HG03280 (cell line): ENCODE measurements around the gene PAX2.
"Not testable (repeated sequence)": the region's sequence is repeated elsewhere in the genome, so short reads cannot be mapped to it uniquely, and the experiment has no call there.

Experiments
- ATAC-seq: cut with Tn5 transposase; IDR thresholded peaks from one replicate; pipeline ENCODE4 v1.9.1; 2021; ENCODE audit warnings: mild to moderate bottlenecking, moderate library complexity; ENCODE audit not compliant: unreplicated experiment

The PAX2 gene

GRCh38 chr10:100744987-100745881 lies at the start of gene PAX2:
Gene PAX2, plus strand, starts transcription at chr10:100745582. Its CDS starts 679 bp downstream, at chr10:100746261.
- no peak for ATAC-seq

- no peak for ATAC-seq
These were observed 48.9 kb upstream of the PAX2 start for GRCh38 chr10:100696477-100696901.

- no peak for ATAC-seq
These were observed 48.3 kb upstream of the PAX2 start for GRCh38 chr10:100697070-100697469.

GRCh38 chr10:100697631-100698030 lies 47.8 kb upstream of the PAX2 start:
- no peak for ATAC-seq

- ATAC-seq: not testable (repeated sequence)
These were observed 43.7 kb upstream of the PAX2 start for GRCh38 chr10:100701704-100702103.

- no peak for ATAC-seq
These were observed 40.2 kb upstream of the PAX2 start for GRCh38 chr10:100705139-100705538.

- ATAC-seq: no peak
These were observed 38.0 kb upstream of the PAX2 start for GRCh38 chr10:100707261-100707848.

GRCh38 chr10:100709146-100710082 lies 36.0 kb upstream of the PAX2 start:
- no peak for ATAC-seq

GRCh38 chr10:100710151-100710871 lies 35.1 kb upstream of the PAX2 start:
- ATAC-seq: no peak

GRCh38 chr10:100713049-100713858 lies 32.1 kb upstream of the PAX2 start:
- no peak for ATAC-seq

- no peak for ATAC-seq
These were observed 31.4 kb upstream of the PAX2 start for GRCh38 chr10:100713859-100714565.

- no peak for ATAC-seq
These were observed 30.8 kb upstream of the PAX2 start for GRCh38 chr10:100714566-100714950.

GRCh38 chr10:100715101-100715444 lies 30.3 kb upstream of the PAX2 start:
- no peak for ATAC-seq

- ATAC-seq: no peak
These were observed 29.7 kb upstream of the PAX2 start for GRCh38 chr10:100715445-100716385.

GRCh38 chr10:100717166-100717565 lies 28.2 kb upstream of the PAX2 start:
- ATAC-seq: no peak

- ATAC-seq: no peak
These were observed 27.1 kb upstream of the PAX2 start for GRCh38 chr10:100718197-100718742.

GRCh38 chr10:100723180-100723579 lies 22.2 kb upstream of the PAX2 start:
- no peak for ATAC-seq
